Stomach (tissue), 4 donors: ENCODE results near the gene ZCCHC14.

ENCODE experiments used
- POLR2A ChIP-seq, 4 donors: fragments of 450-650 bp; IDR thresholded peaks; one replicate each; pipeline ENCODE4 v1.6.1; 2016; ENCODE audit warnings: antibody characterized with exemption in 4 of 4, control low read depth in 2 of 4, mild to moderate bottlenecking in 1 of 4, moderate library complexity in 1 of 4
- TF ChIP-seq, protein P1 (sequence below), 7 experiments: fragments of 450-650 bp in 4 of 7; fragments of 200-600 bp in 3 of 7; sonication (generic) in 3 of 7; IDR thresholded peaks; one replicate each; pipeline ENCODE4 v1.5.1; 2016 to 2019; ENCODE audit warnings: antibody characterized with exemption in 7 of 7, control low read depth in 2 of 7, mild to moderate bottlenecking in 1 of 7

DNA sequence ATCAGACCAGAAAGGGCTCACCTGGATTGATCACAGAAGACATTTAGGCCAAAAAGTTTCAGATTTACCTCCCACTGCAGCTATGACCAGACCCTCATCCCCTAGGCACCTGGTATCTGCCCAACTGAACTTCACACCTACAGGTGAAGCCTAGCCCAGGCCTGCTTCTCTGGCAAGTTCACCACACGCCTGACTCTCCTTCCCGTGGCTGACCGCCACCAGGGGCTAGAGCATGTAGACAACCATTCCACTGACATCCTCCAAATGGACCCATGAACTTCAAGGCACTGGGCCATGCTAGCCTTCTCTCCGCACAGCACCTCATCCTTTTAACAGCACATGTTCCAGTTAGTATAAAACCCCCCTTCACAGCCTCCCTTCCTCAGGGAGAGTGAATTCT lies 18.8 kb downstream of the ZCCHC14 start:
- TF ChIP-seq, protein P1, sequence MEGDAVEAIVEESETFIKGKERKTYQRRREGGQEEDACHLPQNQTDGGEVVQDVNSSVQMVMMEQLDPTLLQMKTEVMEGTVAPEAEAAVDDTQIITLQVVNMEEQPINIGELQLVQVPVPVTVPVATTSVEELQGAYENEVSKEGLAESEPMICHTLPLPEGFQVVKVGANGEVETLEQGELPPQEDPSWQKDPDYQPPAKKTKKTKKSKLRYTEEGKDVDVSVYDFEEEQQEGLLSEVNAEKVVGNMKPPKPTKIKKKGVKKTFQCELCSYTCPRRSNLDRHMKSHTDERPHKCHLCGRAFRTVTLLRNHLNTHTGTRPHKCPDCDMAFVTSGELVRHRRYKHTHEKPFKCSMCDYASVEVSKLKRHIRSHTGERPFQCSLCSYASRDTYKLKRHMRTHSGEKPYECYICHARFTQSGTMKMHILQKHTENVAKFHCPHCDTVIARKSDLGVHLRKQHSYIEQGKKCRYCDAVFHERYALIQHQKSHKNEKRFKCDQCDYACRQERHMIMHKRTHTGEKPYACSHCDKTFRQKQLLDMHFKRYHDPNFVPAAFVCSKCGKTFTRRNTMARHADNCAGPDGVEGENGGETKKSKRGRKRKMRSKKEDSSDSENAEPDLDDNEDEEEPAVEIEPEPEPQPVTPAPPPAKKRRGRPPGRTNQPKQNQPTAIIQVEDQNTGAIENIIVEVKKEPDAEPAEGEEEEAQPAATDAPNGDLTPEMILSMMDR (IDR thresholded peaks at IDR 0.05), result no peak
- TF ChIP-seq POLR2A (IDR thresholded peaks at IDR 0.05), result no peak
